Midbrain (tissue), 1 donor: ENCODE data around the gene GAL3ST1.
"Not testable (repeated sequence)": the region's sequence is repeated elsewhere in the genome, so short reads cannot be mapped to it uniquely, and the experiment has no call there.

Experiments used
- DNase-seq: peaks from one replicate; lab custom pipeline; 2025; lab: John Stamatoyannopoulos, UW

The GAL3ST1 gene

DNA sequence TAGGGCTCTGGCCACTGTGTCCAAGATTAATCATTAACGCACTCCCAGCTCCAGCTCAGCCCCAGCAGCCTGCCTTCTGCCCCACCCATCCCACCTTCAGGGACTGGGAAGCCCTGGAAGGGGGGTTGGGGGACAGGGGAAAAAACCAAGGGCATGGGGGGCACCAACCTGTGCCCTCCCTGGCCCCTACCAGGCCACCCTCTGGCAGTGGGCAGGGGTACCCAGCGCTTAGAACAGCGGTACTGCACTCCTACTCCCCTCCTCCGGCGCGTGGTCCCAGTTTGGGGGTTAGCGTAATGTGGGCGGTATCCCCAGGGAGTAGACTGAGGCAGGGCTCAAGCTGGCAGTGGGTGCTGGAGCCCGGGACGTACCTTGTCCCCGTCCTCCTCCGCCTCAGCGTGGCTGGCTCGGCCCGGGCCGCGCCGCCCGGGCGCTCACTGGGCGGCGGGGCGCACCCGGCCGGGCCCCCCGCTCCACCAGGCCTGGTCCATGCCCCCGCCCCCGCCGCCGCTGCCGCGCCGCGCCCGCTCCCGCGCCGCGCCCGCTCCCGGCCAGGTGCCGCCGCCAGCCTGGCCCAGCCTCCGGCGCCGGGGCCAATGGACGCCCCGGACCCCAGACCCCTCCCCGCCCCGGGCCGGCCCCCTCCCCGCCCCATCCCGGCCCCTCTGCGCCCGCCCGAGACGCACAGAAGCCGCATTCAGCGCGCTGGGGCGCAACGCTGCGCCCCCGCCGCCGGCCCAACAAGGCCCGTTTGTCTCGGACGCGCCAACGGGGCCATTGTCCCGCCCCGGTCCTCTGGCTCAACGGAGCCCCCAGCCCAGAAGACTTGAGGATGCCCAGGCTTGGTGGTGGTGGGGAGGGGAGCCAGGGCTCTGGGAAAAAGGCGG is at the start of gene GAL3ST1:
Gene GAL3ST1, minus strand, starts transcription at position 571 of the 887 bp plus-strand sequence. CDS start 17,273 bp downstream, outside the sequence.
- DNase-seq = peak; percentile 86

- DNase-seq = not testable (repeated sequence)
Observed at GRCh38 chr22:30619909-30620308, 45.4 kb upstream of the GAL3ST1 start.

DNA sequence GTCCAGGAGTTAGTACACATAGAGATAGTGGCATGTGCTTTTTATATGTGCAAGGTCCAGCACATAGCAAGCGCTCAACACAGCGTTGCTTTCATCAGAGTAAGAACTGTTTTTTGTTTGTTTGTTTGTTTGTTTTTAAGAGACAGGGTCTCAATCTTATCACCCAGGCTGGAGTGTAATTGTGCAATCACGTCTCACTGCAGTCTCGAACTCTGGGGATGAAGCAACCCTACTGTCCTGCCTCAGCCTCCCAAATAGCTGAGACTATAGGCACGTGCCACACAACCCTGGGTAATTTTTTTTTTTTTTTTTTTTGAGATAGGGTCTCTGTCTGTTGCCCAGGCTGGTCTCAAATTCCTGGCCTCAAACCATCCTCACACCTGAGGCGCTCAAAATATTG is 43.4 kb upstream of the GAL3ST1 start:
- DNase-seq = no peak

DNA sequence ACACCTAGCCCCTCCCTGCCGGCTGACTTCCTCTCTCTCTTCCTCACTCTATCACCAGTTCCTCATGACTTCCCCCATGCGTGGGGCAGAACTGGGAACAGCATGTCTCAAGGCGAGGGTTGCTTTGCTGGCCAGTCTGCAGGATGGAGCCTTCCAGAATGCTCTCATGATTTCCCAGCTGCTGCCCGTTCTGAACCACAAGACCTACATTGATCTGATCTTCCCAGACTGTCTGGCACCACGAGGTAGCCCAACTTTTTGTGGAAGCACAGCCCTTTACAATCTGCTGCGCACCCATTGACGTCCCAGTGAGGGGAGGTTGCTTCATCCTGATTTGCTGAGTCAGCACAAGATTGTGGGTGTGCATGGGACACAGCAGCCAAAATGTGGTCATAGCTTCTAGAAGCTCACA is 41.1 kb upstream of the GAL3ST1 start:
- no peak for DNase-seq

DNA sequence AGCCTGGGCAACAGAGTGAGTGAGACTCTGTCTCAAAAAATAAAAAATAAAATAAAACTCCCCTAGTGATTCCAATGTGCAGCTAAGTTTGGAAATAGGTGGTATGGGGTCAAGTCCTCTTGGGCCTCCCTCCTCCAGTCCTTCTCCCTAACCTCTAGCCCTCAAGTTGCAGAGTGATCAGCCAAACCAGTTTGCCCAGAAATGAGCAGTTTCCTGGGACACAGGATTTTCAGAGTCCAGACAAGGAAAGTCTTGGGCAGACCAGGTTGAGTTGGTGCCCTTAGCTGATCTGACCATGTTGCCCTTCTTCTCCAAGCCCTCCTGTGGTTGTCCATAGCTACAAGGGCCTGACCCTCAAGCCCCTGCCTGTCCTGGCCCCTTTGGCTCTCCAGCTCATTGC is 40.4 kb upstream of the GAL3ST1 start:
- no peak for DNase-seq

DNA sequence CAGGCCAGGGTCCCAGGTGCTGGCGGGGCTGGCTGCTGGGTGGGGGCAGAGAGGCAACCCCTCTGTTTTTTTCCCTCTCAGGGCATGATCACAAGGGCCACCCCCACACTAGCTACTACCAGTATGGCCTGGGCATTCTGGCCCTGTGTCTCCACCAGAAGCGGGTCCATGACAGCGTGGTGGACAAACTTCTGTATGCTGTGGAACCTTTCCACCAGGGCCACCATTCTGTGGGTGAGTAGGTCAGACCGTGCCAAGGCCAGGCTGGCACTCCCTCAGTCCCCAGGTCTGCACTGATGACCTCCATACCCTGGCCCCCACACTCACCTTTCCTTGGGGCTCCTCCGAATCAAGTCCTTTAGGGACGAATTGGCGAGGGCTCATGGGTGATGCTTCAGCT is 39.8 kb upstream of the GAL3ST1 start:
- no peak for DNase-seq

GRCh38 chr22:30612789-30613188 is 38.3 kb upstream of the GAL3ST1 start:
- no peak for DNase-seq

DNA sequence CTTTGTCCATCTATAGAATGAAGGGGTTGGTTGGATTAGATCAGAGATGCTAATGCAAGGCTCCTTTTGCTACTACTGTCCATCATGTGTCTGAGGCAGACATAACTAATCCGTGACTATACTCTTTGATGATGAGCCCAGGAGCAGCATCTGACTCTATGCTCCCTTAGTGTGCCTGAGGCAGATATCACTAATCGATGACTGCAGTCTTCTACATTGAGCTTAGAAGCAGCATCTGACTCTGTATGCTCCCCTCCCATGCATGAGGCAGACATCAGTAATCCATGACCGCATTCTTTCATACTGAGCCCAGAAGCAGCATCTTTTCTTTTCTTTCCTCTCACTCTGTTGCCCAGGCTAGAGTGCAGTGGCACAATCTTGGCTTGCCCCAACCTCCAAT is 36.7 kb upstream of the GAL3ST1 start:
- DNase-seq = no peak

DNA sequence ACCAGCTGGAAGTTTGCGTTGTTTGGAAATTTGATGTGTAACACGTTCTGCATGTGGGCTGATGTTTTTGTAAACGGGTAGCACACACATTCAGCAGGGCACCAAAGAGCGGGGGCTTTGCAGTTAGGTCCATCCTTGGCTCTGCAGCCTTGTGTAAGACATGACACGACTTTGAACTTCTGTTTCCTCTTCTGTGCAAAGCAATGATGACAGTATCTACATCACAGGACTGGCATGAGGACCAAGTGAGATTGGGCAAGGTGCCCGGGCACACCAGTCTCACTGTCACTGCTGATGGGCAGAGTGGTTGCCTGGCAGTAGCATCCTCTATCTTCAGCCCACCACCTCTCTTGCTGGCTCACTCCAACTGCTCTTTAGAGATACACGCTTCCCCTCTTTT is 35.8 kb upstream of the GAL3ST1 start:
- no peak for DNase-seq

DNA sequence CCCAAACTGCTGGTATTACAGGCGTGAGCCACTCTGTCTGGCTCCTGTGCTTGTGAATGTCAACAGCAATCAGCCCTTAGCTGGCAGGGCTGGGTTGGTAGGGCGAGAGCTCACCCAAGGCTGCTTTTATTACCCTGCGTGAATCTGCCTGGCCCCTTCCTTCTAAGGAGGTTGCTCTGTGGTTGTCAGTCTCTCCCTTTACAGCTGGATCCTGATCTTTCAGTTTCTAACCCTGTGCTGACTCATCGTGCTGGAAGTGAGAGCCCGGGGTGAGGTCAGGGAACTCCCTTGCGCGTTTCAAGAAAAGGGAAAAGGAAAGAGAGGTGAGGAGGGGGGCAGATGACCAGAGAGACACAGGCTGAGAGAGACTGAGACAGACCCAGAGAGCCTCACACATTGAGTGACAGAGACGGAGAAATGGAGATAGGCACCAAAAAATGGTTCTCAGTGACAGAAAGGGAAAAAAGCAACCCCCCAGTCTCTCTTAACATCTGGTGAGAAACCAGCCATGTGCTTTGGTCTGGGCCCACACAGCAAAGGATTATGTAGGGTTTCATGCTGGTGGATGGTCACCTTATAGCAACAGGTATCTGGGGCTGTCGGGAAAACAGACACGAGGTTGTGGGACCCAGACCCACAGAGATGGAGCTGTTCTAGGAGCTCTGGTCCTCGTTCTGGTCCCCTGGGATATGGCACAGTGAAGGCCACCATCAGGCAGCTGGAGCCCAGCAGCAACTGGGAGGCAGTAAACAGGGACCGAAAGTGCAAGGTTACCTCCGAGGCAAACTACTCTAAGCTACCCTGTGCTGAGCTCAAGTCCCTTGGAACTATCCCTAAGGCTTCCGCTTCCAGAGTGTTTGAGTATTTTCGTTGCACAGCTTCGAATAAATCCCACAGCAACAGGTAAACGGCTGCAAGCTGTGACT is 35.1 kb upstream of the GAL3ST1 start:
- DNase-seq = no peak

- DNase-seq = no peak
Observed at GRCh38 chr22:30607939-30608338, 33.5 kb upstream of the GAL3ST1 start.

- no peak for DNase-seq
Observed at GRCh38 chr22:30607300-30607930, 33.0 kb upstream of the GAL3ST1 start.

DNA sequence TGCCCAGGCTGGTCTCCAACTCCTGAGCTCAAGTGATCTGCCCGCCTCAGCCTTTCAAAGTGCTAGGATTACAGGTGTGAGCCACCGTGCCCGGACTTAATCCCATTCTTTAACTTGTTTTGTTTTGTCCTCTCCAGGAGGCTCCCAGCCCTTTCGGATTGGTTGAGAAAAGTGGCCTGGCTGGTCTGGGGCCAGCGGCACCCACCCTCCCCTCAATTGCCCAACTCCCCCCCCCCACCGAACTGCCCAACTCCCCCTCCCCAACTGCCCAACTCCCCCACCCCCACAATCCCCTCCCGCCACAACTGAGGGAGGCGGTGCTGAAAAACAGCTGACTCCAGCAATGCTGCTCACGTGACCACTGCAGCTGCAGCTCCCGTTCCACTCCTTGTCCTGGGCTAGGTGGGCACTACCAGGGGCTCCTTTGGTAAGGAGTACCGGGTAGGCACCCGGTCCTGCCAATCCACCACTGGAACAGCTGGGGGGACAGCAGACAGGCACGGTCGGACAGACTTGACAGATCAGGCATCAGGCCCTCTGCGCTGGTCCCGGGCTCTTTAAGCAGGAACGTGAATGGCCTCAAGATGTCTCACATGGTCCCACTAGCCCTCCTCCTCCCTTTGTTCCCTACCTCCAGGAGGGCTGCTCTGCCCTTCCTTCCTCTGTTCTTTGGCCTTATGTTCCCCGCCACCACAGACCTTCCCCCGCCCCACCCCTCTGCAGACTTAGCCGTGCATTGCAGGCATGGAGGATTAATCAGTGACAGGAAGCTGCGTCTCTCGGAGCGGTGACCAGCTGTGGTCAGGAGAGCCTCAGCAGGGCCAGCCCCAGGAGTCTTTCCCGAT is 32.2 kb upstream of the GAL3ST1 start, which contains the start of gene TCN2:
Gene TCN2, plus strand, starts transcription at position 720 of the 845 bp plus-strand sequence. CDS start 158 bp downstream, outside the sequence.
- peak; percentile 86 for DNase-seq

DNA sequence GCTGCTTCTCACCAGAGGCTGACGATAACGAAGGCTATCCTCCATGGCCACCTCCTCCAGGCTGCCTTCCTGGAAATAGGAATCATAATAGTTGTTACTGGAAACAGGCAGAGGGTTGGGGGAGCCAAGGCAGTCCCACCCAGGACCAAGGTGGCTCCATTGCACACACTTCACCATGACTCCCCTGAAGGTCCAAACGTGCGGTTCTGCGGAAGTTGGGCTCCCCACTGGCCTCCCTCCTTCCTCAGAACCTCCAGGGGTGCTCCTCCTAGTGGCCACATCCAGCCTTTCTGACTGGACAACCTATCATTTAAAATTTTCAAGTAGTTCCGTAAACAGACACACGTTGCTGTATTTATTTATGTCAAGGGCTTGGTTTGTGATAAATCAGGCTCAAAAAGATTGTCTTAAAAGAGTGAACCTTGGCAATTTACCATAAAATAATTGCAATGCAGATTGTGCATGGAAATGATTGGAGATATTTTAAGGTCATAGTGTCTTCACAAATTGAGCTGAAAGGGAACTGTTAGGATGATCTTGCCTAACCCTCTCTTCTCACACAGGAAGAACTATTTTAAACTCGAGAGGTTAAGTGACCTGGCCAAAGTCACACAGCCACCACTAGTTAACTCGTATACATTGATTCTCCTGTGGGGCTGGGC is 31.1 kb upstream of the GAL3ST1 start:
- DNase-seq = peak; percentile 36

DNA sequence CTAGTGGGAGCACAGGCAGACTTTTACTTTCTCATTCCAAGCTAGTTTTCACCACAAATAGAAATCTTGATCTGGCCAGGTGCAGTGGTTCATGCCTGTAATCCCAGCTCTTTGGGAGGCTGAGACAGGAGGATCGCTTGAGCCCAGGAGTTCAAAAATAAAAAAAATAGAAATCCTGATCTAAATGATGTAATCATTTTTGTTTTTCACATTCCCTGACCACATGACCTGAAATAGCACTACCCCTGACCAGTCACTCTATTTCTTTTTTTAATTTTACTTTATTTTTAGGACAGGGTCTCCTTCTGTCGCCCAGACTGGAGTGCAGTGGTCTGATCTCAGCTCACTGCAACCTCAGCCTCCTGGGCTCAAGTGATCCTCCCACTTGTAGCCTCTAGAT is 30.3 kb upstream of the GAL3ST1 start:
- DNase-seq = no peak

DNA sequence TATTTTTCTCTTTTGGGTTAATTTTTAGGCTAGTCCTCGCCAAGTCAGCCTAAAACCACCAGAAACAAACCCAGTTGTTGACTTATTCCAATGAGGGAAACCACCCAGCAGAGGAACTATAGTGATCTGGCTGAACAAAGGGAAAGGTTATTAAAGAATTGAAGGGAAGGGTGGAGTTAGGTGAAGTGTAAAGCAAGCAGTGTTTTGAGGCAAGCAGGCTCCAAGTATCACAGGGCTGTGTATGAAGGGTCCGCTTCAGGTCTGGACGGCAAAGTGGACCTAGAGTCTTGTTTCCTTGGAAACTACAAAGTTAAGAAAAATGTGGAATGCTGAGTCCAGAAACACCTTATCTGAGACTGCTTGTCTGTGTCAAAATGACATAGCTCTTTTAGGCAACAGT is 29.3 kb upstream of the GAL3ST1 start:
- DNase-seq = no peak

DNA sequence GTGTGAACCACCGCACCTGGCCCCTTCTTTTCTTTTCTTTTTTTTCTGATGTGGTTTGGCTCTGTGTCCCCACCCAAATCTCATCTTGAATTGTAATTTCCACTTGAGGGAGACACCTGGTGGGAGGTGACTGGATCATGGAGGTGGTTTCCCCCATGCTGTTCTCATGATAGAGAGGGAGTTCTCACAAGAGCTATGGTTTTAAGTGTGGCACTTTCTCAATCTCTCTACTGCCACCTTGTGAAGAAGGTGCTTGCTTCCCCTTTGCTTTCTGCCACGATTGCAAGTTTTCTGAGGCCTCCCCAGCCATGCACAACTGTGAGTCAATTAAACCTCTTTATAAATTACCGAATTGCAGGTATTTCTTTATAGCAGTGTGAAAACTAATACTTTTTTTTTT is 27.6 kb upstream of the GAL3ST1 start:
- peak; percentile 8 for DNase-seq

- no peak for DNase-seq
Observed at GRCh38 chr22:30601464-30601863, 27.0 kb upstream of the GAL3ST1 start.

GRCh38 chr22:30600921-30601320 is 26.5 kb upstream of the GAL3ST1 start:
- no peak for DNase-seq

DNA sequence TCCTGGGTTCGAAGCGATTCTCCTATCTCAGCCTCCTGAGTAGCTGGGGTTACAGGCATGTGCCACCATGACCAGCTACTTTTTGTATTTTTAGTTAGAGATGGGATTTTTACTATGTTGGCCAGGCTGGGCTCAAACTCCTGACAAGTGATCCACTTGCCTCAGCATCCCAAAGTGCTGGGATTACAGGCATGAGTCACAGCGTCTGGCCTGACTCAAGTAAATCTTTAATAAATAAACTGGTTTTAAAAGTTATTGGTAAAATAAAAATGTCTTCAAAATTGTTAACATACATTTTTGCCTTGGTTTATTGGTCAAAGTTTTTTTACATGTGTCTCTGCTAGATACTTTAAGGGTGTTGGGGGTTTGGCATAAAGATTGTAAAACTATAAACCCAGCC is 24.5 kb upstream of the GAL3ST1 start:
- no peak for DNase-seq

GRCh38 chr22:30596886-30597285 is 22.4 kb upstream of the GAL3ST1 start:
- DNase-seq = no peak
